Left ventricle myocardium inferior (tissue), 1 donor: ENCODE data around the gene ADORA1. TPM values are rescaled to one million over a fixed set of nuclear protein-coding genes. Genes with fewer than 3 reads are reported as not detected.

Experiments
- DNase-seq: peaks from one replicate; pipeline ENCODE4 v3.0.0-alpha.2; 2020
- H3K27ac ChIP-seq: fragments of 200-600 bp; replicated peaks from 2 replicates; pipeline ENCODE4 v1.8.0; 2021
- H3K27me3 ChIP-seq: fragments of 200-600 bp; 2 replicates; pipeline ENCODE4 v1.8.0; 2021; ENCODE audit warnings: low read depth
- H3K36me3 ChIP-seq: fragments of 200-600 bp; 2 replicates; pipeline ENCODE4 v1.8.0; 2021
- H3K4me1 ChIP-seq: fragments of 200-600 bp; 2 replicates; pipeline ENCODE4 v1.8.0; 2021
- H3K4me3 ChIP-seq: fragments of 200-600 bp; 2 replicates; pipeline ENCODE4 v1.8.0; 2021; ENCODE audit warnings: mild to moderate bottlenecking, moderate library complexity
- H3K9me3 ChIP-seq: fragments of 200-600 bp; replicated peaks from 2 replicates; pipeline ENCODE4 v1.8.0; 2021
- CTCF ChIP-seq: fragments of 200-600 bp; IDR thresholded peaks from 2 replicates; pipeline ENCODE4 v1.8.0; 2021; ENCODE audit warnings: antibody characterized with exemption, mild to moderate bottlenecking, borderline replicate concordance
- intact Hi-C: fragments of 100-400 bp; cut with micrococcal nuclease; formaldehyde crosslinking; loops from one replicate; pipeline ENCODE4 v1.11.0; 2022
- total RNA-seq: library from RNA; stranded (reverse); fragmentation: NEBNext Ultra II Directional; extraction: Animal tissue kit (Norgen Biotek cat#: 25700); gene quantifications from one replicate; pipeline ENCODE4 v1.2.1, GENCODE V29; 2021
- donor health status: DM: no; HTN: yes; CAD: no; lungs with severe emphysema.

ADORA1 gene
- total RNA-seq, 1 donor from 2014 or later, result 16.4 TPM

- Histone ChIP-seq H3K4me1 (no peaks in the 10 kb centered on the region), H3K36me3 (no peaks in the 10 kb centered on the region), H3K9me3 (peaks cover 24% of the 10 kb centered on the region), H3K4me3 (no peak overlapping the region), H3K27ac (no peak overlapping the region), H3K27me3 (peaks cover 21% of the 10 kb centered on the region)
- no peak for DNase-seq
- intact Hi-C loops, result no loop called here
- no peak for TF ChIP-seq CTCF
Observed at GRCh38 chr1:203091199-203091477, 36.4 kb upstream of the ADORA1 start.

- no peaks in the 10 kb centered on the region for H3K36me3 ChIP-seq
- peaks cover 21% of the 10 kb centered on the region for H3K27me3 ChIP-seq
- H3K4me3 ChIP-seq, result no peak overlapping the region
- H3K4me1 ChIP-seq, result no peaks in the 10 kb centered on the region
- H3K27ac ChIP-seq, result no peak overlapping the region
- DNase-seq, result no peak
- intact Hi-C loops, result no loop called here
- H3K9me3 ChIP-seq, result peaks cover 25% of the 10 kb centered on the region
- TF ChIP-seq CTCF, result no peak
Observed at GRCh38 chr1:203091761-203092330, 35.7 kb upstream of the ADORA1 start.

GRCh38 chr1:203093754-203094410 lies 33.6 kb upstream of the ADORA1 start:
- intact Hi-C loops, result no loop called here
- Histone ChIP-seq H3K36me3 (no peaks in the 10 kb centered on the region), H3K27me3 (peaks cover 21% of the 10 kb centered on the region), H3K9me3 (peaks cover 25% of the 10 kb centered on the region), H3K27ac (no peak overlapping the region), H3K4me3 (no peak overlapping the region), H3K4me1 (no peaks in the 10 kb centered on the region)
- TF ChIP-seq CTCF, result no peak
- no peak for DNase-seq

- intact Hi-C loops, result no loop called here
- no peaks in the 10 kb centered on the region for H3K4me1 ChIP-seq
Observed at GRCh38 chr1:203095061-203095690, 32.4 kb upstream of the ADORA1 start.

GRCh38 chr1:203096566-203096965 lies 31.0 kb upstream of the ADORA1 start:
- Histone ChIP-seq H3K36me3 (no peaks in the 10 kb centered on the region), H3K4me3 (no peak overlapping the region), H3K4me1 (no peaks in the 10 kb centered on the region), H3K27ac (no peak overlapping the region), H3K27me3 (peaks cover 14% of the 10 kb centered on the region), H3K9me3 (peaks cover 25% of the 10 kb centered on the region)
- no peak for DNase-seq
- intact Hi-C loops, result no loop called here
- TF ChIP-seq CTCF, result no peak

More at GRCh38 chr1:203095061-203095690, 32.4 kb upstream of the ADORA1 start:
- no peak for DNase-seq
- Histone ChIP-seq H3K4me3 (no peak overlapping the region), H3K9me3 (peaks cover 25% of the 10 kb centered on the region), H3K27me3 (peaks cover 21% of the 10 kb centered on the region), H3K36me3 (no peaks in the 10 kb centered on the region), H3K27ac (no peak overlapping the region)
- TF ChIP-seq CTCF, result no peak
